MM.1S (cell line): Measurements from ENCODE around the gene UBE2E2.

ENCODE experiments used
- DNase-seq: peaks from one replicate; pipeline ENCODE4 v3.0.0-alpha.2; 2015
- H2AFZ ChIP-seq: fragments of 300-600 bp; sonication (generic); 2 replicates; pipeline ENCODE4 v1.6.0; 2016; ENCODE audit warnings: antibody characterized with exemption, low read length
- H3F3A ChIP-seq: fragments of 300-600 bp; sonication (generic); 2 replicates; pipeline ENCODE4 v1.6.1; 2016; ENCODE audit warnings: mild to moderate bottlenecking, antibody characterized with exemption, low read length, moderate library complexity, mixed read lengths; ENCODE audit not compliant: insufficient read depth
- H3K27ac ChIP-seq: fragments of 300-600 bp; sonication (generic); 2 replicates; pipeline ENCODE4 v1.5.1; 2016; ENCODE audit warnings: mild to moderate bottlenecking, low read length
- H3K27me3 ChIP-seq: fragments of 300-600 bp; sonication (generic); replicated peaks from 2 replicates; pipeline ENCODE4 v1.6.0; 2016; ENCODE audit warnings: low read length; ENCODE audit not compliant: insufficient read depth
- H3K36me3 ChIP-seq: fragments of 300-600 bp; sonication (generic); replicated peaks from 2 replicates; pipeline ENCODE4 v1.6.1; 2016; ENCODE audit warnings: mild to moderate bottlenecking, low read length, mixed read lengths; ENCODE audit not compliant: insufficient read depth
- H3K4me1 ChIP-seq: fragments of 300-600 bp; sonication (generic); 2 replicates; pipeline ENCODE4 v1.6.1; 2016; ENCODE audit warnings: low read length, mixed read lengths
- H3K4me2 ChIP-seq: fragments of 300-600 bp; sonication (generic); 2 replicates; pipeline ENCODE4 v1.6.0; 2016; ENCODE audit warnings: low read depth, low read length
- H3K4me3 ChIP-seq: fragments of 300-600 bp; sonication (generic); 2 replicates; pipeline ENCODE4 v1.5.1; 2016; ENCODE audit warnings: low read length, mixed read lengths
- H3K79me2 ChIP-seq: fragments of 300-600 bp; sonication (generic); 2 replicates; pipeline ENCODE4 v1.6.1; 2016; ENCODE audit warnings: mixed run types, low read length, mixed read lengths
- H3K9ac ChIP-seq: fragments of 300-600 bp; sonication (generic); 2 replicates; pipeline ENCODE4 v1.6.1; 2016; ENCODE audit warnings: low read length, mixed read lengths
- H3K9me2 ChIP-seq: fragments of 300-600 bp; sonication (generic); replicated peaks from 2 replicates; pipeline ENCODE4 v1.6.1; 2016; ENCODE audit warnings: mild to moderate bottlenecking, low read length, mixed read lengths; ENCODE audit not compliant: insufficient read depth
- H3K9me3 ChIP-seq: fragments of 300-600 bp; sonication (generic); replicated peaks from 2 replicates; pipeline ENCODE4 v1.6.1; 2016; ENCODE audit warnings: mild to moderate bottlenecking, low read length, mixed read lengths; ENCODE audit not compliant: insufficient read depth
- H4K20me1 ChIP-seq: fragments of 300-600 bp; sonication (generic); 2 replicates; pipeline ENCODE4 v1.6.1; 2016; ENCODE audit warnings: mild to moderate bottlenecking, low read length, moderate library complexity, mixed read lengths; ENCODE audit not compliant: insufficient read depth
- CTCF ChIP-seq: fragments of 300-600 bp; sonication (generic); IDR thresholded peaks from 2 replicates; pipeline ENCODE4 v1.5.1; 2016; ENCODE audit warnings: antibody characterized with exemption, low read length, mixed read lengths
- EZH2 ChIP-seq: fragments of 300-600 bp; sonication (generic); optimal IDR thresholded peaks from 2 replicates; pipeline ENCODE3; 2017; ENCODE audit warnings: low read depth, mild to moderate bottlenecking, antibody characterized with exemption, low read length, mixed read lengths
- EZH2phosphoT487 ChIP-seq: fragments of 300-600 bp; sonication (generic); IDR thresholded peaks from 2 replicates; pipeline ENCODE4 v1.6.1; 2018; ENCODE audit warnings: antibody characterized with exemption, low read length

UBE2E2 gene

GRCh38 chr3:23249961-23250360, 46.8 kb downstream of the UBE2E2 start:
- TF ChIP-seq CTCF (no peak), EZH2phosphoT487 (no peak), EZH2 (no peak)
- H3K9ac ChIP-seq: no peak overlapping the region
- no peaks in the 10 kb centered on the region for H3K9me3 ChIP-seq
- H3K27ac ChIP-seq: no peak overlapping the region
- no peaks in the 10 kb centered on the region for H3K27me3 ChIP-seq
- no peaks in the 10 kb centered on the region for H3K9me2 ChIP-seq
- no peaks in the 10 kb centered on the region for H3K36me3 ChIP-seq
- H3K4me1 ChIP-seq: peaks cover 4% of the 10 kb centered on the region; the same call in 1 of the 2 replicates
- no peaks in the 10 kb centered on the region for H4K20me1 ChIP-seq
- H3K4me3 ChIP-seq: no peak overlapping the region
- DNase-seq: peak; percentile 13
- H3K79me2 ChIP-seq: peaks cover 91% of the 10 kb centered on the region
- no peak overlapping the region for H2AFZ ChIP-seq
- no peaks in the 10 kb centered on the region; the same call in 1 of the 2 replicates for H3F3A ChIP-seq
- no peak overlapping the region for H3K4me2 ChIP-seq

DNA sequence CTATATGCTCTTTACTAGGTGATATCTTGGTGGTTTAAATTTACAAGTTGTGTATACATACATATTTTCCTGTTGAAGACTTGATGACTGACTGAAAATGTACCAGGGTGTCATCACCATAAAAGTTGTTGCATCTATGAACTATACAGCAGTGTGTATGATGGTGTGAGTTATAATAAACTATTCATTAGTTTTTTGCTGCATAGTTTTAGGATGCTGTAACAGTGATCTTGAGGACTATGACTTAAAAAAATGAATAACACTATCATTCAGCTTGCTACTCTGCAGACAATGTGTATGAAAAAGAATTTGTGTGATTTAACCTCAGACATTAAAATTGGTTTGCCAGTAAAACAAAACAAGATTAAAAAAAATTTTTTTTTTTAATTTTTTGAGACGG, 49.0 kb downstream of the UBE2E2 start:
- Histone ChIP-seq H3K4me3 (no peak overlapping the region), H3K9me2 (no peaks in the 10 kb centered on the region), H3K27me3 (no peaks in the 10 kb centered on the region), H3K79me2 (peaks cover 92% of the 10 kb centered on the region), H3K9me3 (no peaks in the 10 kb centered on the region), H3F3A (no peaks in the 10 kb centered on the region; the same call in 1 of the 2 replicates), H4K20me1 (no peaks in the 10 kb centered on the region), H3K4me1 (peaks cover 4% of the 10 kb centered on the region; the same call in 1 of the 2 replicates), H3K9ac (no peak overlapping the region), H3K36me3 (no peaks in the 10 kb centered on the region), H3K27ac (no peak overlapping the region), H3K4me2 (no peak overlapping the region), H2AFZ (no peak overlapping the region)
- TF ChIP-seq EZH2phosphoT487: no peak
- no peak for TF ChIP-seq EZH2
- TF ChIP-seq CTCF: no peak
- DNase-seq: no peak

- H3K27me3 ChIP-seq: no peaks in the 10 kb centered on the region
- no peak overlapping the region for H3K9ac ChIP-seq
- no peak overlapping the region for H3K4me3 ChIP-seq
- H4K20me1 ChIP-seq: no peaks in the 10 kb centered on the region
- TF ChIP-seq CTCF (no peak), EZH2phosphoT487 (no peak), EZH2 (no peak)
- H3K36me3 ChIP-seq: no peaks in the 10 kb centered on the region
- no peak for DNase-seq
- no peak overlapping the region for H2AFZ ChIP-seq
- H3F3A ChIP-seq: no peaks in the 10 kb centered on the region; the same call in 1 of the 2 replicates
- H3K79me2 ChIP-seq: peaks cover 91% of the 10 kb centered on the region
- H3K9me3 ChIP-seq: no peaks in the 10 kb centered on the region
- no peak overlapping the region for H3K27ac ChIP-seq
- H3K9me2 ChIP-seq: no peaks in the 10 kb centered on the region
- no peak overlapping the region for H3K4me2 ChIP-seq
- peaks cover 4% of the 10 kb centered on the region; the same call in 1 of the 2 replicates for H3K4me1 ChIP-seq
Measured at GRCh38 chr3:23253214-23253613, 50.1 kb downstream of the UBE2E2 start.
